Measurements from ENCODE around the gene POGZ.
A peak's percentile ranks its signal among the peaks of the same experiment; 100 is the strongest.
"Not testable (repeated sequence)": the region's sequence is repeated elsewhere in the genome, so short reads cannot be mapped to it uniquely, and the experiment has no call there.

POGZ gene

DNA sequence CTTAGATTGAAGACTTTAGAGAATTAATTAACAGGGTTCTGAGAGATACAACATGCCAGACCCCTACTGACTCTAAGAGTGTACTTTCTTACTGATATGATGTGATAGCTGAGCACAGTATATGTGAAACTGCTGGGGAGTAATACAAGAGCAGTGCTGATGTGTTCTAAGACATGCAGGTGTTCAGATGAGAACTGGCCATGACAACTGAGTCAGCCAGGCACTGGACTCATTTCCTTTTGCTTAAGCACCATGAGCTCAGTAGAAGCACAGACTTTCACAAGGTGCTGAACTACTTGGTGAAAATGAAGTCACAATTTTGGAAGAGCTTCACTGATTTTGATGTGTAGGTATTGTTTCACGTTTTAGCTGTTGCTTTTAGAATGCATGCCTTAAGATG is 15.9 kb upstream of the POGZ start:
- DNase-seq, result no peak

- DNase-seq, result no peak
Measured at GRCh38 chr1:151474745-151475144, 15.5 kb upstream of the POGZ start.

GRCh38 chr1:151472856-151473731 is 13.8 kb upstream of the POGZ start:
- DNase-seq, result no peak

DNA sequence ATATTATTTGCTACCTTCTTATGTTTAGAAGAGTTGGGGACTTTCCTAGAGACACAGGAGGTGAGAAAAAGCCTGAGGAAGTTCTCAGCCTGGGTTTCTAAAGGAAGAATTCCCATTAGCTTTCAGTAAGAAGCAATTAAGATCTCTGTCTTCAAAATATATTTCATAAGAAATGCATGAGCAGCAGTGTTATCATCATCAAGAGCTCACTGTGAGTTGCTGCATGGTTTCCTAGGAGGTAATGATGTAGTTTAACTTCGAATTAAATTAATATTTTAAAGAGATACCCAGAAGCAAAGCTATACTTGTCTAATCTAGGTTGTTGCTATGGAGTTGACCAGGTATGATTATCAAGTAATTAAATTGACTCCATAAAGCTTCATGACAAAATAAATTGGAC is 5.7 kb upstream of the POGZ start:
- no peak for DNase-seq

DNA sequence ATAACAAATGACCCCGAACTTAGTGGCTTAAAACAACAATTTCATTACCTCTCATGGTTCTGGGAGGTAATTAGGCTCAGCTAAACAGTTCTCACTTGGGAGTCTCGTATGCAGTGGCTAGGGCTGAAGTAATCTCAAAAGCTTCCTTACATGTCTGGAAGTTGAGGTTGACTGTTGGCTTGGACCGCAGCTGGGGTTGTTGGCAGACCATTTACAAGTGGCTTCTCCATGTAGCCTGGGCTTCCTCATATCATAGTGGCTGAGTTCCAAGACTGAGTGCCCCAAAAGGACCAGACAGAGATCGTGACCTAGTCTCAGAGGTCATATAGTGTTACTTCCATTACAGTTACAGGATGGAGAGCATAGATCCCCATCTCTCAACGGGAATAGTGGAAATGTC is 2.4 kb upstream of the POGZ start:
- DNase-seq, result no peak

DNA sequence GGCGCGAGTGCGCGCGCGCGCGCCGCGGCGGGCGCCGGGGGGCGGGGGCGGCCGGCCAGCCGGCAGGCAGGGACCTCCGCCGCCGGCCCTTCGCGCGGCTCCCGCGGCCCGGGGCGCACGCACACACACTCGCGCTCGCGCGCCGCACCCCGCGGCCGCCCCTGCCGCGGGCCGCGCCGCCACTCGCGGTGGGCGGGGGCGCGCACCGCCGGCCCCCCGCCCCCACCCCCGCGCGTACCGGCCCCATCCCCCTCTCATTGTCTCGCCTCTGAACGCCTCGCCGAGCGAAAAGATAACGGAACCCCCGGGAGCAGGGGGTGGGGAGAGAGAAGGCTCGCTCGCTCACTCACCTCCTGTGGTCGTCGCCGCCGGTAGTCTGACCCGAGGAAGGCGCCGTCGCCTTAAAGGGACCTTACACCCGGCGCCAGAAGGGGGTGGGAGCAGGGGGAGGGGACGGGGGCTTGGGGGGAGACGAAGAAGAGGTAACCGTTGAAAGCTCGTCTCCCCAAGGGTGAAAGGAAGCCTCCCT is 428 bp downstream of the POGZ start:
- DNase-seq, result peak in 1 of 2 experiments; percentile 31

- DNase-seq, result peak; percentile 41 to 77
Measured at GRCh38 chr1:151457911-151458801, 1.1 kb downstream of the POGZ start.

GRCh38 chr1:151455966-151456365 is 3.3 kb downstream of the POGZ start:
- DNase-seq, result no peak

DNA sequence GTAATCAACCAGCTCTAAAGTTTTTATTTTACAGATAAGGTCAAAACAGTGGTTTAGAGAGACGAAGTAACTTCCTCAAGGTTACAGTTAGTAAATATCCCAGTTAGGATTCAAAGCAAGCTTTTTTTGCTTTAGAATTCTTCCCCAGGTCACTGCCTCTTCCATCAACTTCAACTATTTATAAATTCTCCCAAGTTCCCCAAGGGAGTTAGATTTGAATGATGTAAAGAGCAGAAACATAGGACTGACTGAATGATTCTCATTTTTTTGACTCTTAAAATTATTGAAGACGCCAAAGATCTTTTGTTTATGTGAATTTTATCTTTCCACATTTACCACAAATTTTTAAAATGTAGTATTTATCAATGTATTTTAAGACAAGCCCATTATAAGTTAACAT is 4.1 kb downstream of the POGZ start:
- DNase-seq, result no peak

DNA sequence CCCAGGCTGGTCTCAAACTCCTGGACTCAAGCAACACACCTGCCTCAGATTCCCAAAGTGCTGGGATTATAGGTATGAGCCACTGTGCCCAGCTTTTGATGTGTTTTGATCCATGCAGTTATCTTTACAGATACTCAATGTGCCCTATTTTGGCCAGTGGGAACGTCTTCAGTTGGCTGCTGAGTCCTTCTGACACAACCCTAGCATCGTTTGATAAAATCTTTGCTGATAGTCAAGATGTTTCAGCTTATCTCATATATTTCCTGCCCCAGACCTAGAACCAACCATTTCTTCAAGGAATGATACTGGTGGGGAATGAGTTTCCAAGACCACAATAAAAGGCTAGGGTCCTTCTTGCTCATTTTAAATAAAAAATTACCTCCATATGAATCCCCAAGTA is 11.6 kb downstream of the POGZ start:
- DNase-seq, result no peak

DNA sequence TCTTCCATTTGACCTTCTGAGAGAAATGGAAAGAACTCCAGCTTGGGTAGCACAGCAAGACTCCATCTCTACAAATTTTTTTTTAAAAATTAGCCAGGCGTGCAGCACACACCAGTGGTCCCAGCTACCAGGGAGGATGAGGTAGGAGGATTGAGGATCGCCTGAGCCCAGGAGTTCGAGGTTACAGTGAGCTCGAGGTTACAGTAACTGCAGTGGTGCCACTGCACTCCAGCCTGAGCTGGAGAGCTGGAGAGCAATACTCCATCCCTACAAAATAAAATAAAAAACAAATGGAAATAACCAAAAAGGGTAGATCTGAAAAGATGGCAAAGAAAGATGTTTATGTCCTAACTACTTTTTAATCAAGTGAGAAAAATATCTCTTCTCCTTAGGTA is 14.5 kb downstream of the POGZ start:
- no peak for DNase-seq

DNA sequence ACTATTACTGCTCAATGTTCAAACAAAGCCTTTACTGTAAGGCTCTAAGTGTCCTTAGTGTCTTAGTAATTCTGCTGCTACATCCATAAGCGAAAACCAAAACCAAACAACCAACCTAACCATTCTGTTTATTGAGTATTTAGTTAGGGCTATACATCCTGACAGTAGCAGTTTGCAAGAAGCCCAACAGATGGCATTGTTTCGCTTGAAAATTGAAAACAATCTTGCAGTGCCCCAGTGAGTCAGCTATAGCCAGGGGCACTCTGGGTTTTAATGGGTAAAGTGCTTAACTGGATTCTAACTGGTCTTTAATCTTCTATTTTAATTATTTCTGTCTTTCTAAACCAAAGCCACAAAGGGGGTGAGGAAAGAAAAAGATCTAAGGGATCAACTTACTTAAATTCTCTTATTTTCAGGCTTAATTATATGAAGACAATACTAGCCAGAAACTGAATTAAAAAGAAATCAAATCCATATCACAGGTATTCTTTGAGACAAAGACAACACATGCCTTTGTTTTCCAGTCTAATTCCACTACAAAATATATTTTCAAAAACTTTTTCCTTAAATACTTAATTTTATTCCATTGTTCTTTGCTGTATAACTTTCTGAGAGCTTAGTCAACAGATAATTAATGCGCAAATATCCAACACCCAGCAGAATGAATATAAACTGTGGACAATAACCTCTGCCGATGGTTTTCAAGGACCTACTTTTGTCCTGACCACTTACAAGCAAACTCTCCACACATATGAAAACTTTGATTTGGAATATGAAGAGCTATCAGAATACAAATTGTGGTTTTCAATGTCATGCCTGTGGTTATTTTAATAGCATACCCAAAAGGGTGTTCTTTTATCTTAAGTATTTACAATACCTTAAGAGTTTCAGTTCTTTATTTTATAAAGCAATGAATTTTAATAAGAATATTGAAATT is 15.2 kb downstream of the POGZ start:
- DNase-seq, result peak; percentile 18 to 63

DNA sequence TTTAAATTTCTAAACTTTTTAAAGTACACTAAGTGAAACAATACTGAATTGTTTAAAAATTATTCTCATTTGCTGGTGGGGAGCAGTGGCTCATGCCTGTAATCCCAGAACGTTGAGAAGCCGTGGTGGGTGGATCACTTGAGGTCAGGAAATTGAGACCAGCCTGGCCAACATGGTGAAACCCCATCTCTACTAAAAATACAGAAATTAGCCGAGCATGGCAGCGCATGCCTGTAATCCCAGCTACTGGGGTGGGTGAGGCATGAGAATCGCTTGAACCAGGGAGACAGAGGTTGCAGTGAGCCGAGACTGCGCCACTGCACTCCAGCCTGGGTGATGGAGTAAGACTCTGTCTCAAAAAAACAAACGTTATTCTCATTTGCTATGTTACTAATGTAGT is 21.9 kb downstream of the POGZ start:
- DNase-seq, result not testable (repeated sequence)

DNA sequence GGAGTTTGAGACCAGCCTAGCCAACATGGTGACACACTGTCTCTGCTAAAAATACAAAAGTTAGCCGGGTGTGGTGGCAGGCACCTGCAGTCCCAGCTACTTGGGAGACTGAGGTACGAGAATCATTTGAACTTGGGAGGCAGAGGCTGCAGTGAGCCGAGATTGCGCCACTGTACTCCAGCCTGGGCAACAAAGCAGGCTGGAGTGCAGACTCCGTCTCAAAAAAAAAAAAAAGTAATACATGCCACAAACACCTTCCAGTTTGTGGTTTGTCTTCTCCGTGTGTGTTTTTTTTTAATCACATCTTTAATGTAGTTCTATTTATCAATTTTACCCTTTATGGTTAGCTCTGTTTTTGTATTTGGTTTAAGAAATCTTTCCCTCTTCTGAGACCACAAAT is 22.3 kb downstream of the POGZ start:
- DNase-seq, result no peak

GRCh38 chr1:151435174-151435573 is 24.1 kb downstream of the POGZ start:
- DNase-seq, result no peak

- not testable (repeated sequence) for DNase-seq
Measured at GRCh38 chr1:151433827-151434226, 25.5 kb downstream of the POGZ start.

- DNase-seq, result no peak
Measured at GRCh38 chr1:151428068-151428467, 31.2 kb downstream of the POGZ start.

GRCh38 chr1:151425103-151425502 is 34.2 kb downstream of the POGZ start:
- DNase-seq, result no peak

- DNase-seq, result no peak
Measured at GRCh38 chr1:151419819-151420218, 39.5 kb downstream of the POGZ start.

- no peak for DNase-seq
Measured at GRCh38 chr1:151418081-151418480, 41.2 kb downstream of the POGZ start.

DNA sequence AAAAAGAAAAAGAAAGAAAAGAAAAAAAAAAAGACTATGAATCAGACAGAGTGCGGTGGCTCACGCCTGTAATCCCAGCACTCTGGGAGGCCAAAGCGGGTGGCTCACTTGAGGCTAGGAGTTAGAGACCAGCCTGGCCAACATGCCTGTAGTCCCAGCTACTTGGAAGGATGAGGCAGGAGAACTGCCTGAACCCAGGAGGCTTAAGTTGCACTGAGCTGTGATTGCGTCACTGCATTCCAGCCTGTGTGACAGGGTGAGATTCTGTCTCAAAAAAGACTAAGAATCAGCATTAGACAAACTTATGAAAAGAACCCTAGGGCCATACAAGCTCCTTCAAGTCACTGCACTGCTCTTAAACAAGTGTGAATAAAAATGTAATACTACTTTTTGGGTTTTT is 43.1 kb downstream of the POGZ start:
- DNase-seq, result no peak

GRCh38 chr1:151411884-151412283 is 47.4 kb downstream of the POGZ start:
- DNase-seq, result no peak

- DNase-seq, result no peak
Measured at GRCh38 chr1:151408891-151409290, 50.4 kb downstream of the POGZ start.

Measured in SW 1271 (cell line).